ENCODE results near the gene CPNE6. TPM values are rescaled to one million over a fixed set of nuclear protein-coding genes. Genes with fewer than 3 reads are reported as not detected.

The CPNE6 gene
- polyA plus RNA-seq, 2 of the 4 experiments (the other 2 are of a cell fraction): not detected

GRCh38 chr14:24068711-24069410, 2.5 kb upstream of the CPNE6 start:
- no peak overlapping the region for H3K4me2 ChIP-seq
- ChIA-PET POLR2A (no interaction called here), CTCF (interaction anchor here (0.6 to 15.8 kb wide), 8 partner anchors 10 to 296 kb away, joined by 3 to 244 read pairs (median 4); partner anchors contain the start of gene IRF9)
- no peak for TF ChIP-seq HEYL (CRISPR knock-in tag; IDR thresholded peaks at IDR 0.05)
- TF ChIP-seq ZFP36 (IDR thresholded peaks at IDR 0.05; ENCODE audit: borderline replicate concordance, partially characterized antibody): no peak
- TF ChIP-seq RCOR1 (IDR thresholded peaks at IDR 0.05; ENCODE audit: low read depth, low read length): no peak
- no peak for TF ChIP-seq HOXB13 (CRISPR knock-in tag; IDR thresholded peaks at IDR 0.05; ENCODE audit: low read depth)
- TF ChIP-seq POLR2AphosphoS2 (conservative IDR thresholded peaks at IDR 0.05; ENCODE audit: low read length): no peak
- no peak for TF ChIP-seq GATA3 (IDR thresholded peaks at IDR 0.05; ENCODE audit: borderline replicate concordance)
- no peak for TF ChIP-seq CHD4 (IDR thresholded peaks at IDR 0.05; ENCODE audit: borderline replicate concordance)
- TF ChIP-seq MAFK (IDR thresholded peaks at IDR 0.05; ENCODE audit: partially characterized antibody): no peak
- TF ChIP-seq BHLHE40 (IDR thresholded peaks at IDR 0.05; ENCODE audit: low read depth, low read length): no peak
- TF ChIP-seq SMC3 (IDR thresholded peaks at IDR 0.05): no peak
- TF ChIP-seq KDM1A (IDR thresholded peaks at IDR 0.05; ENCODE audit: low read depth): no peak
- TF ChIP-seq REST (IDR thresholded peaks at IDR 0.05): no peak
- no peak for TF ChIP-seq JUN (IDR thresholded peaks at IDR 0.05)
- no peak for TF ChIP-seq NFE2L2 (conservative IDR thresholded peaks at IDR 0.05; ENCODE audit: low read length)
- TF ChIP-seq MYC (IDR thresholded peaks at IDR 0.05; ENCODE audit: borderline replicate concordance, low read length): no peak
- TF ChIP-seq CBX2 (IDR thresholded peaks at IDR 0.05; ENCODE audit: borderline replicate concordance, low read depth): no peak
- no peak for TF ChIP-seq RARB (CRISPR knock-in tag; IDR thresholded peaks at IDR 0.05)
- no peak for TF ChIP-seq BCL3 (IDR thresholded peaks at IDR 0.05)
- TF ChIP-seq, protein P1, sequence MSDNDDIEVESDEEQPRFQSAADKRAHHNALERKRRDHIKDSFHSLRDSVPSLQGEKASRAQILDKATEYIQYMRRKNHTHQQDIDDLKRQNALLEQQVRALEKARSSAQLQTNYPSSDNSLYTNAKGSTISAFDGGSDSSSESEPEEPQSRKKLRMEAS (IDR thresholded peaks at IDR 0.05): no peak
- no peak for TF ChIP-seq CHD2 (IDR thresholded peaks at IDR 0.05; ENCODE audit: low read length, partially characterized antibody)
- no peak for ATAC-seq
- H3K4me3 ChIP-seq: no peak overlapping the region
- H3K9me3 ChIP-seq: no peaks in the 10 kb centered on the region
- no peak for DNase-seq (ENCODE audit: low read depth in 1 of 2, low spot score in 1 of 2)
- no peak for FAIRE-seq
- H3K4me1 ChIP-seq: no peaks in the 10 kb centered on the region
- no peak overlapping the region for H3K27ac ChIP-seq
- WGBS (ENCODE audit: missing lambda C conversion rate): 52% methylated on average over 6 of the region's 10 CpGs

DNA sequence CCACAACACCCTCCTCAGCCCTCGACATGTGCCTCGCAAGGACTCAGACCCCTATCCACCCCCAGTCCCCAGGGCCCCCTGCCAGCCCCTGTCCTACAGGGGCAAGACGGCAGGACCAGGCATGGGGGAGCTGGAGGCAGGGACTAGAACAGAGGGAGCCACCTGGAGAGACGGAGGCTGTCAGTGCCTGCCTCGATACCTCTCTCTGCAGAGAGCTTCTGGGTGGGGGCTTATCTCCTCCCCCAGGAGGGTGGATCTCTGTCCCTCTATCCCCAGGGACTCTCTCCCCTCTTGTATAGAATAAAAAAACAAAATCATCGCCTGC, 2.0 kb upstream of the CPNE6 start:
- Histone ChIP-seq H3K27ac (no peak overlapping the region), H3K4me3 (no peak overlapping the region), H3K4me2 (no peak overlapping the region), H3K9me3 (no peaks in the 10 kb centered on the region), H3K4me1 (no peaks in the 10 kb centered on the region)
- TF ChIP-seq NFE2L2 (conservative IDR thresholded peaks at IDR 0.05; ENCODE audit: low read length): no peak
- TF ChIP-seq ESRRA (IDR thresholded peaks at IDR 0.05; ENCODE audit: borderline replicate concordance, low read length): no peak
- TF ChIP-seq FOXS1 (CRISPR knock-in tag; IDR thresholded peaks at IDR 0.05): no peak
- TF ChIP-seq FOSL2 (IDR thresholded peaks at IDR 0.05): no peak
- no peak for TF ChIP-seq FOSL2 (CRISPR knock-in tag; IDR thresholded peaks at IDR 0.05)
- no peak for TF ChIP-seq RFX5 (IDR thresholded peaks at IDR 0.05)
- no peak for TF ChIP-seq ZFP36 (IDR thresholded peaks at IDR 0.05; ENCODE audit: borderline replicate concordance, partially characterized antibody)
- TF ChIP-seq TFCP2L1 (CRISPR knock-in tag; IDR thresholded peaks at IDR 0.05): no peak
- no peak for TF ChIP-seq MAZ (IDR thresholded peaks at IDR 0.05; ENCODE audit: borderline replicate concordance, low read depth, low read length)
- no peak for TF ChIP-seq POLR2A (IDR thresholded peaks at IDR 0.05; ENCODE audit: low read length)
- no peak for TF ChIP-seq SREBF2 (IDR thresholded peaks at IDR 0.05)
- TF ChIP-seq CBX2 (IDR thresholded peaks at IDR 0.05; ENCODE audit: borderline replicate concordance, low read depth): no peak
- no peak for TF ChIP-seq HMGXB4 (CRISPR knock-in tag; IDR thresholded peaks at IDR 0.05; ENCODE audit: borderline replicate concordance)
- TF ChIP-seq MAFK (IDR thresholded peaks at IDR 0.05; ENCODE audit: partially characterized antibody): no peak
- no peak for TF ChIP-seq HOXA7 (CRISPR knock-in tag; IDR thresholded peaks at IDR 0.05)
- no peak for TF ChIP-seq TP53 (CRISPR knock-in tag; IDR thresholded peaks at IDR 0.05)
- no peak for TF ChIP-seq RCOR1 (IDR thresholded peaks at IDR 0.05; ENCODE audit: low read depth, low read length)
- TF ChIP-seq ZSCAN20 (CRISPR knock-in tag; IDR thresholded peaks at IDR 0.05): no peak
- POLR2A ChIA-PET: no interaction called here
- ATAC-seq (no peak), DNase-seq (ENCODE audit: low read depth in 1 of 2, low spot score in 1 of 2) (no peak), FAIRE-seq (no peak)
- CTCF ChIA-PET: interaction anchor here (0.6 to 11.2 kb wide), 5 partner anchors 10 to 296 kb away, joined by 3 to 101 read pairs (median 3); no protein-coding TSS in a partner anchor
- WGBS (ENCODE audit: missing lambda C conversion rate): 64% methylated on average over 6 of the region's 6 CpGs

Measured in A549 (cell line).